Activated T-helper 17 cell treated with anti-CD3 and anti-CD28 coated beads, Interleukin-2, amount 50 U/mL, for 72 hours (primary cell): ENCODE data around the gene SDK1. TPM values are rescaled to one million over a fixed set of nuclear protein-coding genes. Genes with fewer than 3 reads are reported as not detected.

Experiments
- ATAC-seq: fragments of 150-1000 bp; cut with Tn5 transposase; replicated peaks from 2 replicates; pipeline ENCODE4 v1.10.0; 2021; ENCODE audit warnings: mild to moderate bottlenecking, moderate library complexity
- H3K27ac Mint-ChIP-seq: one replicate; pipeline ENCODE4 v1.8.0; 2022; ENCODE audit warnings: mixed read lengths
- H3K27me3 Mint-ChIP-seq: one replicate; pipeline ENCODE4 v1.8.0; 2022; ENCODE audit warnings: mixed read lengths
- H3K36me3 Mint-ChIP-seq: one replicate; pipeline ENCODE4 v1.8.0; 2022; ENCODE audit warnings: low read depth, mild to moderate bottlenecking, mixed read lengths
- H3K4me1 Mint-ChIP-seq: one replicate; pipeline ENCODE4 v1.8.0; 2022; ENCODE audit warnings: mixed read lengths
- H3K4me3 Mint-ChIP-seq: one replicate; pipeline ENCODE4 v1.8.0; 2022; ENCODE audit warnings: mild to moderate bottlenecking, mixed read lengths
- H3K9me3 Mint-ChIP-seq: one replicate; pipeline ENCODE4 v1.8.0; 2022; ENCODE audit warnings: mixed read lengths
- total RNA-seq, 2 donors: library from RNA; stranded (reverse); gene quantifications; one replicate each; pipeline ENCODE4 v1.2.3, GENCODE V29; 2022

Gene SDK1
- total RNA-seq, 2 donors from 2014 or later, result 0.06 to 1.1 TPM

DNA sequence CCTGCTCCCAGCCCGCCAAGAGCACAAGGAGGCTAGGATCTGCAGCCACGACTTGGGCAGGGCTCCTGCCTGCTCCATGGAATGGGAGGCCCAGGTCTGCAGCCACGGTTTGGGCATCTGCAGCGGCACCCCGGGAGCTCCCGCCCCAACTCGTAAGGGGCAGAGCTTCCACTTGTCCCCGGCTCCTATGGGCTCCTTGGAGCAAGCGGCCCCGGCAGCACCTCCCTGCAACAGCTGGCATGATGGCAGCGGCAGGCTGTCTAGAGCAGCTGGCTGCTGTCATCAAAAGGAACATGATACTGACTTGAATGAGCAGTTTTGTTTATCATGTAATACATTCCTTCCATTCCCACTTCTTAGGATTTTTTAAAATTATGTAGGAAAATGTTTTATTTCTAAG is 697.0 kb downstream of the SDK1 start:
- Mint-ChIP-seq H3K4me3 (no peak overlapping the region), H3K36me3 (no peaks in the 10 kb centered on the region), H3K4me1 (no peaks in the 10 kb centered on the region), H3K9me3 (no peaks in the 10 kb centered on the region), H3K27ac (no peak overlapping the region), H3K27me3 (peaks cover 31% of the 10 kb centered on the region)
- no peak for ATAC-seq

DNA sequence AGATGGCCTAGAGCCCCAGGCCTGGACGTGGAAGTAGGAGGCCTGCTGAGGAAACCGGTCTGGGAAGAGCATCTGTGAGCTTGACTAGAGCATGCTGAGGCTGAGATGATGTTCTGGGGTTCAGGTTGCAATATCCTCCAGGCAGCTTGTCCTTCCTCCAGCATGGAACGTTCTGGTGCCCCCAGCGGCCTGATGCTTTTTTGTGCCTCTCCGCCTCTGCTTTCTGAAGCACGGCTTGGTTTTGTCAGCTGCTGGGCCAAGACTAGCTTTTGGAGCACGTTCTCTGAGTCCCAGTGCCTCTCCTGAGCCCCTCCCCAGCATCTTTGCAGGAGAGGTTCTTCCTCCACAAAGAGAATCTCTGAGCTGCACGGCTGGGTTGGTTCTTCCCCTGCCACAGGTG is 699.1 kb downstream of the SDK1 start:
- Mint-ChIP-seq H3K4me1 (no peaks in the 10 kb centered on the region), H3K4me3 (no peak overlapping the region), H3K9me3 (no peaks in the 10 kb centered on the region), H3K36me3 (no peaks in the 10 kb centered on the region), H3K27me3 (peaks cover 30% of the 10 kb centered on the region), H3K27ac (no peak overlapping the region)
- ATAC-seq, result no peak

DNA sequence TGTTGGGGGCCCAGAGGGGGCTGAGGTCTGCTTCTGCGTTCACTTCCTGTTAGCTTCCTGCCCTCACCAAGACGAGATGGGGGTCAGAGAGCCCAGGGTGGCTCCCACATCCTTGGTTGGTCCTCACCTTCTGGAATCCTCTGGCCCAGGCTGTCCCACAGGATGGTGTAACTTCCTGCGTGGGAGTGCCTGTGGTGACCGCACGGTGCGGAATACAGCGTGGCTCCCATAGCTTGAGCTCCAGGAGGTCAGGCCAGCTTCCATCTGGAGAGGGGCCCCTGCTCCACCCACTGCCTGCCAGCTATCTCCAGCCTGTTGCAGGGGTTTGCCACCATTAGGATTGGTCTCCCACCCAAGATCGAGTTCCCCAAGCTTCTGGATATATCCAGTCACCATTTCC is 699.9 kb downstream of the SDK1 start:
- Mint-ChIP-seq H3K27ac (no peak overlapping the region), H3K36me3 (no peaks in the 10 kb centered on the region), H3K4me3 (no peak overlapping the region)

DNA sequence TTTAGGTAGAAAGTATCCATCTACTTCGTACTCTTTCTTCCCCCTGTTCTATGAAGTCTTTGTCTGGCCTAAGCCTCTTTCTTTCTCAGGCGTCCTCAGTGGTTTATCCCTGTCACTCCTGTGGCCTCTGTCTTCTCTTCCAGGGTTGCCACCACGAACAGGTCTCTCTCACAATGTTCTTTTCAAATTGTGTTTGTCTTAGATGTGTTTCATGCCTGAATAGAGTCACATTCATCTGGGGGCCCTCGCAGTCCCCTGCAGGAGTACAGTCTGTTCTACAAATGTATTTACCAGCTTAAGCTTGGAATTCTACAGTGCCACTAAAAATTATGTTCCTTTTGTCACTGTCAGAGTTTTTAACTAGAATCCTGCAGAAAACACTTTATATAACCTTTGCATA is 700.7 kb downstream of the SDK1 start:
- no peak overlapping the region for H3K27ac Mint-ChIP-seq
- no peak for ATAC-seq
- no peaks in the 10 kb centered on the region for H3K9me3 Mint-ChIP-seq
- no peak overlapping the region for H3K4me3 Mint-ChIP-seq
- H3K36me3 Mint-ChIP-seq, result no peaks in the 10 kb centered on the region
- H3K27me3 Mint-ChIP-seq, result peaks cover 24% of the 10 kb centered on the region
- H3K4me1 Mint-ChIP-seq, result no peaks in the 10 kb centered on the region

More for the DNA sequence above, 699.9 kb downstream of the SDK1 start:
- Mint-ChIP-seq H3K27me3 (peaks cover 24% of the 10 kb centered on the region), H3K4me1 (no peaks in the 10 kb centered on the region), H3K9me3 (no peaks in the 10 kb centered on the region)
- ATAC-seq, result no peak

DNA sequence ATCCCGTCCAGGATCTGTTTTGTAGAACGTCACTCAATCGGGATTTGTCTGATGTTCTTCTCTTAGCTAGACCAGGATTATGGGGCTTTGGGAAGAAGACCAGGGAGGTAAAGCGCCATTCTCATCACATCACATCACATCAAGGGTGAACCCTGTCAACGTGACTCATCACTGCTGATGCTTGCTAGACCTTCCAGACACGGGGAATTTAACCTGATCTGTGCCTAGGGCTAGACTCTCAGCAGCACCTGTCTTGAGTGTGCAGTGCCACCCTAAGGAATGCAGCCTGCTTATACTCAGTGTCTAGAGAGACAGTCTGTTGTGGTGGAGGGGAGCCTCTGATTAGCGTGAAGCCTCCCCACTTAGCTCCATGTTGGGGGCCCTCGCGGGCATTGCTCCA is 702.5 kb downstream of the SDK1 start:
- H3K4me1 Mint-ChIP-seq, result no peaks in the 10 kb centered on the region
- no peaks in the 10 kb centered on the region for H3K36me3 Mint-ChIP-seq
- no peak overlapping the region for H3K4me3 Mint-ChIP-seq
- H3K9me3 Mint-ChIP-seq, result no peaks in the 10 kb centered on the region
- H3K27ac Mint-ChIP-seq, result no peak overlapping the region
- H3K27me3 Mint-ChIP-seq, result peaks cover 27% of the 10 kb centered on the region
- no peak for ATAC-seq

DNA sequence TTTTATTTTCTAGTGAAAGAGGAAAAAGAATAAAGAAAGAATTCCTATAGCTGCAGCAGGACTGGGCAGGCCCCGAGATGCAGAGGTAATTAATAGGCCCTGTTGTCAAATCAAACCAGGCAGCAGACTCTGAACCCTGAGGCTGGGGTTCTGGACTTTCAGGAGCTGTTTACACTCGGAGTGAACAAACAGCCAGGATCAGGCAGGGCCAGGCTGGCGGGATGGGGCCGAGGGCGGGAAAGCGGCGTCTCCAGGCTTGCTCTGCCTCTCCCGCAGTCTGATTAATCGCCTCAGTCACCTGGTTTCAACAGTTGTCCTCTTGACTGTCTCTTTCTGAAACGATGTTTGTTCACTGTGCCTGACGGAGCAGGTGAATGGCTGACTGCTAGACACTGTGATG is 705.6 kb downstream of the SDK1 start:
- H3K4me1 Mint-ChIP-seq, result no peaks in the 10 kb centered on the region
- H3K36me3 Mint-ChIP-seq, result no peaks in the 10 kb centered on the region
- no peak overlapping the region for H3K4me3 Mint-ChIP-seq
- H3K27me3 Mint-ChIP-seq, result peaks cover 25% of the 10 kb centered on the region
- no peaks in the 10 kb centered on the region for H3K9me3 Mint-ChIP-seq
- H3K27ac Mint-ChIP-seq, result no peak overlapping the region
- no peak for ATAC-seq

DNA sequence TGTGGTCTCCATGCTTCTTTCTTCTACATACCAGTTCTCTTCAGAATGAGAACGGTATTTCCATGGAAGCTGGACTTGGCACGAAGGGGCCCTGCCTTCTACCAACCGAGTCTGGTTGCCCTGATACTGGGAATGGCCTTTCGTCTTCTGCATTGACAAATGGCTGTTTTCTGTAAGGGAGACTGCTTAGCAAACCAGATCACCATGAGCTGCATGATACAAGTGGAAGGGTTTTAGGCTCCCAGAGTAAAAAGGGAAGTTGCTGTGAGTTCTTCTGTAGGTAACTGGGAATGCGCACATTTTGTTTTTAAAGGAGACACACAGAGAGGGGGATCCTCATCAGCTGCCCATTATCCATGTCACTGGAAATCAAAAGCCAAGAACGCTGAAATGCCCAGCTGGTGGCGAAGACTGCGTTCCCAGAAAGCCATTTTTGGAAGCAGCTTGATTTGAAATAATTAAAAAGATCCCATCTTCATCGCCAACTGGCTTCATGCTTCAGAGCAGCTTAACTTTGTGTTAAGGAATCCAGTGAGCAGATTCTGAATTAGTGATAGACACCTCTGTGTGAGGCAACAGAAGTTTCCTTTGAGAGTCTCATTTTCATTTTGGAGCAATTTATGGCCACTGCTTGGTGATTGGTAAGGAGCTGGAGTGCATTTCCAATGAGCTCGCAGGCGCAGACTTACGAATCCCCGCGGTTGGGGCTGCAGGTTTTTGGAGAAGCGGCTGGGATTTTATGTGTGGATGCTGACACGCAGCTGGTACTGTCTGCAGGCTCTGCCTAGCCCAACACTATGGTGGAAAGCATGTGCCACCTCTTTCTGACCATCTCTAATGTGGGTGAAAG is 708.4 kb downstream of the SDK1 start:
- Mint-ChIP-seq H3K4me1 (no peaks in the 10 kb centered on the region), H3K27ac (no peak overlapping the region), H3K9me3 (no peaks in the 10 kb centered on the region), H3K27me3 (peaks cover 24% of the 10 kb centered on the region), H3K36me3 (no peaks in the 10 kb centered on the region), H3K4me3 (no peak overlapping the region)
- no peak for ATAC-seq

DNA sequence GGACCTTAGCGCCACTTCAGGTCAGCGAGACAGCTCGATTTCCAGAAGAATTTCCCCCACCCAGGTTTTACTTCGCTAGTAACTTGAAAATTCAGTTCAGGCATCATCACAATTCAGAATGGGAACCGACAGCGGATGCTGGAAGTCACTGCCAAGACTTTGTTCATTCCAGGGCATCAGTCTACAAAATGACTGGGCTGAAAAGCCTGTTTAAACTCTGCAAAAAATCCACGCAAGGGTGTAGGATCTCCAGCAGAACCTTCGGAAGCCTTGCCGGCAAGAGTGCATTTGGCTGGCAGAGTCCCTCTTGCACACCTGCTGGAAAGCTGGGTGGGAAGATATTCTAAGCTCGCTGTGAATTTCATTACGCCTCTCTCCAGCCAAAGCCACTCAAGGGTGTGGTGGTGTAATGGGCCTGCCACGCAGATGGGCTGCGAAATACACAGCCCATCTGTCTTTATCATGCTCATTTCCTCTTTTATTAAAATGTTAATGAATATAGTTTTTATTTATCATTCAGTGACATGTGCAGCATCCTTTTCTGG is 709.1 kb downstream of the SDK1 start:
- ATAC-seq, result no peak
- Mint-ChIP-seq H3K27me3 (peaks cover 20% of the 10 kb centered on the region), H3K4me1 (no peaks in the 10 kb centered on the region), H3K27ac (no peak overlapping the region), H3K9me3 (no peaks in the 10 kb centered on the region), H3K36me3 (no peaks in the 10 kb centered on the region), H3K4me3 (no peak overlapping the region)

DNA sequence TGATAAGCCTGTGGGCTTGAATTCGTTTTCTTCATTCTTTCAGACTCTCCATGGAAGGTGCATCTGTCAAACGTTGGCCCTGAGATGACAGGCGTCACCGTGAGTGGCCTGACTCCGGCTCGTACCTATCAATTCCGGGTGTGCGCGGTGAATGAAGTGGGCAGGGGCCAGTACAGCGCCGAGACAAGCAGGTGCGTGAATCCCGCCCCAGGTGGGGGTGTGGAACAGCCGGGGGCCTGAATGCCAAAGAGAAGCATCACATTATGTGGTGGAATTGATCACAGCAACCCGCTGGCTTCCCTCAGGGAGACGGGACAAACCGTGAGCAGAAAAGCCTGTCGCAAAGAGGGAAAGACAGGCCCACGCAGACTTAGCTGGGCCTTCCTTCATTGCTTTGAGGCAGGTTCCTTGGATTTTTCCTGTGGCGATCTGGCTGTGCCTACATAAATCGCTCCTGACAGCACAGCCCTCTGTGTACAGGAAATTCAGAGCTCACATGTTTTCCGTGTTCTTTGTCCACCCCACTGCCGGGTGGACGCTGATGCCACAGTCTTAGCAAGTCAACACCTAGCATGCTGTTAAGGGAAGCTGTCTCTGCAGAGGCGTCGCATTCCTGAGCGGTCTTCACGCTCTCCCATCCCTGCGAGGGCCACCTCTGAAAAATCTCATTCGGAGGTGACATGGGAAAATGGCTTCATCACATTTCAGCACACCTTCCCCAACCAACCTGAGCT is 710.0 kb downstream of the SDK1 start:
- Mint-ChIP-seq H3K27me3 (peaks cover 22% of the 10 kb centered on the region), H3K9me3 (no peaks in the 10 kb centered on the region), H3K4me1 (no peaks in the 10 kb centered on the region), H3K4me3 (no peak overlapping the region), H3K36me3 (no peaks in the 10 kb centered on the region), H3K27ac (no peak overlapping the region)
- no peak for ATAC-seq

DNA sequence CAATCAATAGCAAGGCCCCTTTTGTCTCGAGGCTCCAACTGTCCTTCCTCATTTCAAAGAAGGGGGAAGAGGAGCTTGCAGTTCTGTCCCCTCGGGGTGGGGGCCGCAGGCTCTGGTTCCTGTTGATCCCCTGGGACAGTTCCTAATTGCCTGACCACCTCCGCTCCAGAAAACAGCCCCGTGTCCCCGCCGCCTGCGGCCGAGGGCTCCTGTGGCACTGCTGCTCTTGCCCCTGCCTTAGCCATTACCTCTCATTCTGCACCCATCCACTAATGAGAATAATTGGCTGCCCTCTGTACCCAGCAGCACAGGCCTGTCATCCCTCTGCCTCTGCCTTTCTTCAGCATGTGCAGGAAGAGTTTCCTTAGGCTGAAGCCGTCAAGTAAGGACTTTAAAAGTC is 712.7 kb downstream of the SDK1 start:
- no peaks in the 10 kb centered on the region for H3K36me3 Mint-ChIP-seq
- ATAC-seq, result no peak
- no peaks in the 10 kb centered on the region for H3K4me1 Mint-ChIP-seq
- peaks cover 3% of the 10 kb centered on the region for H3K9me3 Mint-ChIP-seq
- H3K4me3 Mint-ChIP-seq, result no peak overlapping the region
- peaks cover 19% of the 10 kb centered on the region for H3K27me3 Mint-ChIP-seq
- no peak overlapping the region for H3K27ac Mint-ChIP-seq

DNA sequence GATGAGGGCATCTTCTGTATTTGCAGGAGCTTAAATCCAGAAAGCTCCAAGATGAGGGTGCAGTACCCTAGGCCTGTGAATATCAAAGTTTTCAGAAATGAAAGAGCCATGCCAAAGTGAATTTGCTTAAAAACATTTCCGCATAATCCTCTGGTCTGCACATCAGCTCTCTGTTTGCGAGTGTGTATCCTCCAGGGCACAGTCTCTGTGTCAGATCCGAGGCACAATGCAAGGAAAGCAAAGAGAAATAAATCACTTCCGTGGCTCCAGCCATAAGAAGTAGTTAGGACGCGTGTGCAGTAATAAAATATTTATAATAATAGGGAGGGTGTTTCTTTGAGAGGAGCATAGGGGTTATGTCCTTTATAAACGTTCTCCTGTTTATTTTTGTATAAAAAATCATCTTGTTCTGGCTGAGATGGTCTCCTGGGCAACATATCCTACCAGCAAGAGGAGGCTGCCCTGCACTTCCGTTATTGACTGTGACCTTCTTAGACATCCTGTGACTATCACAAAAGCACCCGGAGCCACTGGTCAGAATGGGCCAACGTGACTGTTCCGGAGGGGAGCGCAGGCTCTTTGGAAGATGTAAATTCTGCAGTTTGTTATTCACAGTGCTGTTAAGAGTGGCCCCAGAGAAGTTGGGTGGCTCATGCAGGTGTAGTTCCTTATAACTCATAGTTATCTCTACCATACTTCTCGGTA is 713.4 kb downstream of the SDK1 start:
- H3K4me3 Mint-ChIP-seq, result no peak overlapping the region
- no peak for ATAC-seq
- H3K36me3 Mint-ChIP-seq, result no peaks in the 10 kb centered on the region
- no peak overlapping the region for H3K27ac Mint-ChIP-seq
- H3K9me3 Mint-ChIP-seq, result peaks cover 4% of the 10 kb centered on the region
- H3K4me1 Mint-ChIP-seq, result no peaks in the 10 kb centered on the region
- H3K27me3 Mint-ChIP-seq, result peaks cover 19% of the 10 kb centered on the region

DNA sequence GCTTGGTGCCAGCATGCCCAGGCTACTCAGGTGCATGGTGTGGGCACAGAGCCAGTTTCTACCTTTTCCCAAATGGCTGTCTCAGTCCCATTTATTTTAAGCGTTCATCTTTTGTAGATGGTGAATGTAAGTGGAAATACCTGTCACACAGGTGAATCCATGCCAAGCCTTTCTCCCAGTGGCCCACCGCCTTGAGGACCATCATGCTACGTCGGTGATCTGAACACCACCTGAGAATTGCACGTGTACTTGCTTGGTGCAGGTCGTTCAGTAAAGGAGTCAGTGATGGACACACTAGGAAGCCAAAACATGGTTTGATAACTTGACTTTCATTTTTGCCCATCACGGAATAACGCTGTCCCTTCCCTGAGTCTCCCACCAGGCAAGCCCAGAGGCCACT is 714.3 kb downstream of the SDK1 start:
- no peaks in the 10 kb centered on the region for H3K4me1 Mint-ChIP-seq
- H3K27ac Mint-ChIP-seq, result no peak overlapping the region

DNA sequence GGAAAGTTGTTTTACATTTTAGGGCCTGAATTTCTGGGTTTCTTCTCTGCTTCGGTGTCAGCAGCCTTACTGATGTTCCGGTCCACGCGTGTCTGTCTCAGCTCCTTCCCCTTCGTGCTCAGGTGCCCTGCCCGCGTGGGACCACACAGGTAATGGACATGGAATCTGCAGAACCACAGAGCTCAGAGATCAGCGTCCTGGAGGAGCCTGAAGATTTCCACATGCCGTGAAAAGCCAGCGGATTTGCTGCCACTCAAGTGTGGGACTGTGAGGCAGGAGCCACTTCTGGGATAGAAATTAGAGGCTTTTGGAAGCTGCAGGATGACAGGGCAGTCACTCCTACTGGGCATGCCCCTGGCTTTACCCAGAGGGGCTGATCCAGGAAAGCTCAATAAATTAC is 714.9 kb downstream of the SDK1 start:
- Mint-ChIP-seq H3K36me3 (no peaks in the 10 kb centered on the region), H3K4me1 (no peaks in the 10 kb centered on the region), H3K27me3 (peaks cover 22% of the 10 kb centered on the region), H3K9me3 (peaks cover 6% of the 10 kb centered on the region), H3K27ac (no peak overlapping the region), H3K4me3 (no peak overlapping the region)
- no peak for ATAC-seq

More for the DNA sequence above, 714.3 kb downstream of the SDK1 start:
- Mint-ChIP-seq H3K9me3 (peaks cover 4% of the 10 kb centered on the region), H3K36me3 (no peaks in the 10 kb centered on the region), H3K27me3 (peaks cover 22% of the 10 kb centered on the region), H3K4me3 (no peak overlapping the region)
- ATAC-seq, result no peak

DNA sequence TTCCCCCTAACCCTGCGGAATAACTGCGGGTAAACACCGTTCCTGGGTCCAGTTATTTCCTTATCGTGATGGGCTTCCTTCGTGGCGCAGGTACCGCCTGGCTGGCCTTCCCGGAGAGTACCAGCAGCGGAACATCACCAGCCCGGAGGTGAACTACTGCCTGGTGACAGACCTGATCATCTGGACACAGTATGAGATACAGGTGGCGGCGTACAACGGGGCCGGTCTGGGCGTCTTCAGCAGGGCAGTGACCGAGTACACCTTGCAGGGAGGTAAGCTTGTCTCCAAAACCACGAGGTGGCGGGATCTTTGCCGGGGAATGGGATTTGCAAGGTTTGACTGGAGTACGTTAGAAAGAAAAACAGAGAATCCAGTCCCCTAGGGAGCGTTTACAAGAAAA is 716.0 kb downstream of the SDK1 start:
- Mint-ChIP-seq H3K4me3 (no peak overlapping the region), H3K4me1 (no peaks in the 10 kb centered on the region), H3K9me3 (peaks cover 7% of the 10 kb centered on the region), H3K27ac (no peak overlapping the region), H3K27me3 (peaks cover 18% of the 10 kb centered on the region), H3K36me3 (no peaks in the 10 kb centered on the region)
- no peak for ATAC-seq
